HEK293T (cell line): ENCODE data around the gene MARF1.

Experiments
- ARNT ChIP-seq: fragments of 450-650 bp; IDR thresholded peaks from 2 replicates; pipeline ENCODE4 v1.6.1; 2017; ENCODE audit warnings: mild to moderate bottlenecking
- BHLHE40 ChIP-seq: fragments of 450-650 bp; IDR thresholded peaks from 2 replicates; pipeline ENCODE4 v1.6.1; 2016; ENCODE audit warnings: mild to moderate bottlenecking, moderate library complexity, borderline replicate concordance
- CTBP1 ChIP-seq: fragments of 450-650 bp; IDR thresholded peaks from 2 replicates; pipeline ENCODE4 v1.6.1; 2016; ENCODE audit warnings: borderline replicate concordance
- ELF4 ChIP-seq: fragments of 450-650 bp; IDR thresholded peaks from 2 replicates; pipeline ENCODE4 v1.6.1; 2017; ENCODE audit warnings: antibody characterized with exemption
- FOXK2 ChIP-seq: fragments of 450-650 bp; IDR thresholded peaks from 2 replicates; pipeline ENCODE4 v1.6.1; 2016; ENCODE audit warnings: mild to moderate bottlenecking
- FOXM1 ChIP-seq: fragments of 450-650 bp; IDR thresholded peaks from 2 replicates; pipeline ENCODE4 v1.6.1; 2017; ENCODE audit warnings: mild to moderate bottlenecking, borderline replicate concordance
- L3MBTL2 ChIP-seq: fragments of 450-650 bp; conservative IDR thresholded peaks from 2 replicates; pipeline ENCODE4 v1.6.1; 2016; ENCODE audit warnings: mild to moderate bottlenecking
- PKNOX1 ChIP-seq: fragments of 450-650 bp; IDR thresholded peaks from 2 replicates; pipeline ENCODE4 v1.6.1; 2016

GRCh38 chr16:15606518-15607220 lies 36.3 kb downstream of the MARF1 start:
- no peak for TF ChIP-seq L3MBTL2
- no peak for TF ChIP-seq FOXM1
- TF ChIP-seq ELF4, result no peak
- TF ChIP-seq FOXK2, result no peak
- TF ChIP-seq PKNOX1, result no peak
- no peak for TF ChIP-seq CTBP1
- TF ChIP-seq BHLHE40, result no peak
- TF ChIP-seq ARNT, result no peak
